ENCODE measurements around the gene PGS1. TPM values are rescaled to one million over a fixed set of nuclear protein-coding genes. Genes with fewer than 3 reads are reported as not detected.

PGS1 gene
- total RNA-seq, 1 donor from 2014 or later = 52.0 TPM

- H3K4me1 Mint-ChIP-seq = peaks cover 4% of the 10 kb centered on the region
- TF ChIP-seq CTCF (conservative IDR thresholded peaks at IDR 0.05) = no peak
- no peak overlapping the region for H3K4me3 Mint-ChIP-seq
- no peak for DNase-seq (ENCODE audit: low read depth, low spot score)
- H3K27ac Mint-ChIP-seq (ENCODE audit: unreplicated experiment) = no peak overlapping the region
- no peaks in the 10 kb centered on the region for H3K36me3 Mint-ChIP-seq (ENCODE audit: low read depth)
- no peaks in the 10 kb centered on the region for H3K9me3 Mint-ChIP-seq
- H3K27me3 Mint-ChIP-seq (ENCODE audit: low read depth) = peaks cover 21% of the 10 kb centered on the region
These were observed 33.3 kb upstream of the PGS1 start for GRCh38 chr17:78345172-78345571.

DNA sequence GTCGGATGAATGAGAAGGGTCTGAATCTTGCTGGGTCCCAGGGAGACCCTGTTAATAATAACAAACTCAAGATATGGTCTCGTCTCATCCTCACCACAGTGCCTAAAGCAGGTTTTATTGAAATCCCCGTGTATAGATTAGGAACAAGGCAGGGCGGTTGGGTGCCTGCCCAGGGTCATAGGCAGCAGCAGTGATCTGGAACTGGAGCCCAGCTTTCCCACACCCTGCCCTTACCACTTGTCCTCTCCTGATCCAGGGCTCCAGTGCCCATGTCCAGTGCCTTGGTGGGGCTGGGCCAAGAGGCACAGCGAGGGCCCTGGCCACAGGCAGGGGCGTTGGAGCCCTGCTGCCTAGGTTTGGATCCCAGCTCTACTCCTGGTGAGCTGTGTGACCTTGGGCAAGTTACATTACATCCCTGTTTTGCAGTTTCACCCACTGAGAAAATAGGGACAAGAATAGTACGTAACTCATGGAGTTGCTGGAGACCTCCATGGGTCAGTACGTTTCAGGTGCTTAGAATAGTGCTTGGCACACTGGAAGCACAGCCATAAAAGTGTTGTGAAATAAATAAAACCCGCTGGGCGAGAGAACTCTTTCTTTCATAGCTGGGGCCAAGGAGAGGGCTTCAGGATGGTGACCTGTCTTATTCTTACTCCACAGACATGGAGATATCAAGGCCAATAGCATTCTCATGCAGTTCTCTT is 32.5 kb upstream of the PGS1 start:
- Mint-ChIP-seq H3K9me3 (no peaks in the 10 kb centered on the region), H3K36me3 (ENCODE audit: low read depth) (no peaks in the 10 kb centered on the region), H3K4me1 (peaks cover under 1% of the 10 kb centered on the region), H3K27me3 (ENCODE audit: low read depth) (peaks cover 13% of the 10 kb centered on the region), H3K4me3 (no peak overlapping the region), H3K27ac (ENCODE audit: unreplicated experiment) (no peak overlapping the region)
- TF ChIP-seq CTCF (conservative IDR thresholded peaks at IDR 0.05) = no peak
- no peak for DNase-seq (ENCODE audit: low read depth, low spot score)

DNA sequence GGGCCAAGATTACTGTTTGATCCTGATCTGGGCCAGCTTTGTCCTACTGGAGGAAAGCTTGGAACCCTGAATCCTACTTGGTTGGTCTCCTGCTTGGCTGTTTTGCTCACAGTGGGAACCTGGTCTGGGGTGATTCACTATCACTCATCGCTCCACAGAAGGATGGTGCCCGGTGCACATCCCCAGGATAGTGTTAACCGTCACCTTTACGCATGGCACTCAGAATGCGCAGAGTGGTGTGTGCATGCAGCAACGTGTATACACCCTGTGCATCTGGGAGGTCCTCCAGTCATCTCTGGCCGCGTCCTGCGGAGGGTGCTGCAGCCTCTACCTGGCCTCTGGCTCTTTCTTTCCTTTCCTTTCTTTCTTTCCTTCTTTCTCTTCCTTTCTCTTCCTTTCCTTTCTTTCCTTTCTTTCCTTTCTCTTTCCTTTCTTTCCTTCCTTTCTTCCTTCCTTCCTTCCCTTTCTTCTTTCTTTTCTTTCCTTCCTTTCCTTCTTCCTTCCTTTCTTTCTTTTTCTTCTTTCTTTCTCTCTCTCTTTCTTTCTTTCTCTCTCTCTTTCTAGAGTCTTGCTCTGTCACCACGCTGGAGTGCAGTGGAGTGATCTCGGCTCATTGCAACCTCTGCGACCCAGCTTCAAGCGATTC is 31.7 kb upstream of the PGS1 start:
- no peaks in the 10 kb centered on the region for H3K36me3 Mint-ChIP-seq (ENCODE audit: low read depth)
- no peak for TF ChIP-seq CTCF (conservative IDR thresholded peaks at IDR 0.05)
- no peaks in the 10 kb centered on the region for H3K9me3 Mint-ChIP-seq
- DNase-seq (ENCODE audit: low read depth, low spot score) = no peak
- peak overlapping the region; percentile 78 for H3K27ac Mint-ChIP-seq (ENCODE audit: unreplicated experiment)
- no peak overlapping the region for H3K4me3 Mint-ChIP-seq
- H3K27me3 Mint-ChIP-seq (ENCODE audit: low read depth) = peaks cover 13% of the 10 kb centered on the region
- H3K4me1 Mint-ChIP-seq = peaks cover 6% of the 10 kb centered on the region

DNA sequence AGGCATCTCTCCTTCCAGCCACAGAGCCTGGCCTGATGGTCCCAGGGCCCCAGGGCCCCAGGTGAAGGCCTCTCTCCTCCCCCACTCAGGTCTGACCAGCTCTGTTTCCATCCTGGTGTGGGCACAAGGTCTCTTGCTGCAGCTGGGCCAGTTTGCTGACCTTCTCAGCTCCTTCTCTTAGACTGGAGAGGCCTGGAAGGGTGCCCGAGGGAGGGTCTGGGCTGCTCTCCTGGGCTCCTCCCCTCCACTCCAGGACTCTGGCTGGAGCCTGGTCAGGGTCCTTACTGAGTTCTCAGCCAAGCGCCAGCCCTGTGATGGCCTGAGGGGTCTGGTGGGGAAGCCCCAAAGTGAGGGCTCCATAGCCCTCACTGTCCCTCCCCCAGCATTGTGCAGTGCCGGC is 31.0 kb upstream of the PGS1 start:
- H3K36me3 Mint-ChIP-seq (ENCODE audit: low read depth) = no peaks in the 10 kb centered on the region
- no peak for TF ChIP-seq CTCF (conservative IDR thresholded peaks at IDR 0.05)
- no peaks in the 10 kb centered on the region for H3K9me3 Mint-ChIP-seq
- no peak for DNase-seq (ENCODE audit: low read depth, low spot score)
- H3K27me3 Mint-ChIP-seq (ENCODE audit: low read depth) = peaks cover 13% of the 10 kb centered on the region
- no peak overlapping the region for H3K27ac Mint-ChIP-seq (ENCODE audit: unreplicated experiment)
- H3K4me3 Mint-ChIP-seq = no peak overlapping the region
- peaks cover 12% of the 10 kb centered on the region for H3K4me1 Mint-ChIP-seq

GRCh38 chr17:78348055-78348770 is 30.2 kb upstream of the PGS1 start:
- H3K4me1 Mint-ChIP-seq = peaks cover 15% of the 10 kb centered on the region
- DNase-seq (ENCODE audit: low read depth, low spot score) = no peak
- H3K9me3 Mint-ChIP-seq = no peaks in the 10 kb centered on the region
- H3K27me3 Mint-ChIP-seq (ENCODE audit: low read depth) = peaks cover 9% of the 10 kb centered on the region
- no peak overlapping the region for H3K27ac Mint-ChIP-seq (ENCODE audit: unreplicated experiment)
- H3K4me3 Mint-ChIP-seq = no peak overlapping the region
- no peak for TF ChIP-seq CTCF (conservative IDR thresholded peaks at IDR 0.05)
- H3K36me3 Mint-ChIP-seq (ENCODE audit: low read depth) = no peaks in the 10 kb centered on the region

Data from neural crest cell (in vitro differentiated cells).